ENCODE results near the gene TAF4.
"Not testable (repeated sequence)": the region's sequence is repeated elsewhere in the genome, so short reads cannot be mapped to it uniquely, and the experiment has no call there.

TAF4 gene

GRCh38 chr20:62087227-62087626 is 21.5 kb upstream of the TAF4 start:
- DNase-seq (ENCODE audit: low spot score in 2 of 2) (no peak), ATAC-seq (no peak)
- no peak overlapping the region for H3K27ac Mint-ChIP-seq
- peaks cover 4% of the 10 kb centered on the region for H3K36me3 Mint-ChIP-seq
- H3K4me1 Mint-ChIP-seq, result no peaks in the 10 kb centered on the region
- H3K4me3 Mint-ChIP-seq, result no peak overlapping the region
- H3K9me3 Mint-ChIP-seq, result no peaks in the 10 kb centered on the region

- Mint-ChIP-seq H3K9me3 (no peaks in the 10 kb centered on the region), H3K4me1 (no peaks in the 10 kb centered on the region), H3K36me3 (peaks cover under 1% of the 10 kb centered on the region), H3K4me3 (no peak overlapping the region), H3K27ac (no peak overlapping the region)
- DNase-seq (ENCODE audit: low spot score in 2 of 2), result no peak
- no peak for ATAC-seq
Observed at GRCh38 chr20:62085206-62085605, 19.5 kb upstream of the TAF4 start.

- not testable (repeated sequence) for H3K27ac Mint-ChIP-seq; H3K36me3 Mint-ChIP-seq; H3K9me3 Mint-ChIP-seq; H3K4me3 Mint-ChIP-seq; H3K4me1 Mint-ChIP-seq; DNase-seq (ENCODE audit: low spot score in 2 of 2); ATAC-seq
Observed at GRCh38 chr20:62084224-62084623, 18.5 kb upstream of the TAF4 start.

- Mint-ChIP-seq H3K9me3 (no peaks in the 10 kb centered on the region), H3K4me1 (no peaks in the 10 kb centered on the region), H3K27ac (no peak overlapping the region), H3K36me3 (no peaks in the 10 kb centered on the region), H3K4me3 (no peak overlapping the region)
- DNase-seq (ENCODE audit: low spot score in 2 of 2) (no peak), ATAC-seq (no peak)
Observed at GRCh38 chr20:62083312-62083711, 17.6 kb upstream of the TAF4 start.

GRCh38 chr20:62080249-62080990 is 14.7 kb upstream of the TAF4 start:
- Mint-ChIP-seq H3K4me3 (no peak overlapping the region), H3K36me3 (no peaks in the 10 kb centered on the region), H3K27ac (no peak overlapping the region), H3K9me3 (no peaks in the 10 kb centered on the region), H3K4me1 (no peaks in the 10 kb centered on the region)
- no peak for ATAC-seq
- DNase-seq (ENCODE audit: low spot score in 2 of 2), result no peak

GRCh38 chr20:62079166-62079565 is 13.5 kb upstream of the TAF4 start:
- DNase-seq (ENCODE audit: low spot score in 2 of 2) (no peak), ATAC-seq (no peak)
- Mint-ChIP-seq H3K36me3 (no peaks in the 10 kb centered on the region), H3K9me3 (peaks cover 5% of the 10 kb centered on the region), H3K27ac (no peak overlapping the region), H3K4me3 (no peak overlapping the region), H3K4me1 (no peaks in the 10 kb centered on the region)

DNA sequence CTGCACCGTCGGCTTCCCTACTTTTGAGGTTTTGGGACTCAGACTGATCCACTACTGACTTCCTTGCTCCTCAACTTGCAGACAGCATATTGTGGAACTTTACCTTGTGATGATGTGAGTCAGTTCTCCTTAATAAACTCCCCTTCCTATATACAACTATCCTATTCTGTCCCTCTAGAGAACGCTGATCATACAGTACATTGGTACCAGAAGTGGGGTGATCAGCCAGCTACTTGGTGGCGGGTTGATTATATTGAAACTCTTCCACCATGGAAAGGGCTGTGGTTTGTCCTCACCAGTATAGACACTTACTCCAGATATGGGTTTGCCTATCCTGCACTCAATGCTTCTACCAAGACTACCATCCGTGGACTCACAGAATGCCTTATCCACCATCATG is 7.6 kb upstream of the TAF4 start:
- H3K27ac Mint-ChIP-seq, result no peak overlapping the region
- H3K36me3 Mint-ChIP-seq, result no peaks in the 10 kb centered on the region
- no peaks in the 10 kb centered on the region for H3K4me1 Mint-ChIP-seq
- H3K9me3 Mint-ChIP-seq, result peaks cover 6% of the 10 kb centered on the region
- H3K4me3 Mint-ChIP-seq, result no peak overlapping the region
- DNase-seq (ENCODE audit: low spot score in 2 of 2) (no peak), ATAC-seq (no peak)

DNA sequence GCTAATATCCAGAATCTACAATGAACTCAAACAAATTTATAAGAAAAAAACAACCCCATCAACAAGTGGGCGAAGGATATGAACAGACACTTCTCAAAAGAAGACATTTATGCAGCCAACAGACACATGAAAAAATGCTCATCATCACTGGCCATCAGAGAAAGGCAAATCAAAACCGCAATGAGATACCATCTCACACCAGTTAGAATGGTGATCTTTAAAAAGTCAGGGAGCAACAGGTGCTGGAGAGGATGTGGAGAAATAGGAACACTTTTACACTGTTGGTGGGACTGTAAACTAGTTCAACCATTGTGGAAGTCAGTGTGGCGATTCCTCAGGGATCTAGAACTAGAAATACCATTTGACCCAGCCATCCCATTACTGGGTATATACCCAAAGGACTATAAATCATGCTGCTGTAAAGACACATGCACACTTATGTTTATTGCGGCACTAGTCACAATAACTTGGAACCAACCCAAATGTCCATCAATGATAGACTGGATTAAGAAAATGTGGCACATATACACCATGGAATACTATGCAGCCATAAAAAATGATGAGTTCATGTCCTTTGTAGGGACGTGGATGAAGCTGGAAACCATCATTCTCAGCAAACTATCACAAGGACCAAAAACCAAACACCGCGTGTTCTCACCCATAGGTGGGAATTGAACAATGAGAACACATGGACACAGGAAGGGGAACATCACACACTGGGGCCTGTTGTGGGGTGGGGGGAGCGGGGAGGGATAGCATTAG is 6.2 kb upstream of the TAF4 start:
- H3K9me3 Mint-ChIP-seq; H3K4me3 Mint-ChIP-seq; H3K36me3 Mint-ChIP-seq; DNase-seq (ENCODE audit: low spot score in 2 of 2); ATAC-seq; H3K27ac Mint-ChIP-seq: not testable (repeated sequence)
- H3K4me1 Mint-ChIP-seq, result peaks cover 12% of the 10 kb centered on the region

GRCh38 chr20:62069741-62070216 is 4.1 kb upstream of the TAF4 start:
- H3K36me3 Mint-ChIP-seq, result peaks cover 13% of the 10 kb centered on the region
- peaks cover 16% of the 10 kb centered on the region for H3K4me1 Mint-ChIP-seq
- ATAC-seq (no peak), DNase-seq (ENCODE audit: low spot score in 2 of 2) (no peak)
- H3K27ac Mint-ChIP-seq, result no peak overlapping the region
- H3K4me3 Mint-ChIP-seq, result no peak overlapping the region
- H3K9me3 Mint-ChIP-seq, result peaks cover 3% of the 10 kb centered on the region

- Mint-ChIP-seq H3K4me3 (no peak overlapping the region), H3K36me3 (peaks cover 16% of the 10 kb centered on the region), H3K4me1 (peaks cover 18% of the 10 kb centered on the region), H3K27ac (no peak overlapping the region), H3K9me3 (no peaks in the 10 kb centered on the region)
- ATAC-seq (no peak), DNase-seq (ENCODE audit: low spot score in 2 of 2) (no peak)
Observed at GRCh38 chr20:62068997-62069396, 3.3 kb upstream of the TAF4 start.

GRCh38 chr20:62067547-62068260 is 2.0 kb upstream of the TAF4 start:
- Mint-ChIP-seq H3K9me3 (no peaks in the 10 kb centered on the region), H3K27ac (no peak overlapping the region), H3K36me3 (peaks cover 25% of the 10 kb centered on the region), H3K4me3 (peak overlapping the region; percentile 76), H3K4me1 (peaks cover 31% of the 10 kb centered on the region)
- ATAC-seq (no peak), DNase-seq (ENCODE audit: low spot score in 2 of 2) (no peak)

GRCh38 chr20:62066983-62067433 is 1.3 kb upstream of the TAF4 start:
- H3K4me1 Mint-ChIP-seq, result peaks cover 37% of the 10 kb centered on the region
- peak overlapping the region; percentile 76 for H3K4me3 Mint-ChIP-seq
- H3K36me3 Mint-ChIP-seq, result peaks cover 28% of the 10 kb centered on the region
- no peaks in the 10 kb centered on the region for H3K9me3 Mint-ChIP-seq
- no peak for DNase-seq (ENCODE audit: low spot score in 2 of 2)
- ATAC-seq, result no peak
- peak overlapping the region; percentile 90 for H3K27ac Mint-ChIP-seq

- DNase-seq (ENCODE audit: low spot score in 2 of 2), result peak; percentile 39 to 78
- peak overlapping the region; percentile 76 for H3K4me3 Mint-ChIP-seq
Observed at GRCh38 chr20:62066339-62066982, 780 bp upstream of the TAF4 start.

DNA sequence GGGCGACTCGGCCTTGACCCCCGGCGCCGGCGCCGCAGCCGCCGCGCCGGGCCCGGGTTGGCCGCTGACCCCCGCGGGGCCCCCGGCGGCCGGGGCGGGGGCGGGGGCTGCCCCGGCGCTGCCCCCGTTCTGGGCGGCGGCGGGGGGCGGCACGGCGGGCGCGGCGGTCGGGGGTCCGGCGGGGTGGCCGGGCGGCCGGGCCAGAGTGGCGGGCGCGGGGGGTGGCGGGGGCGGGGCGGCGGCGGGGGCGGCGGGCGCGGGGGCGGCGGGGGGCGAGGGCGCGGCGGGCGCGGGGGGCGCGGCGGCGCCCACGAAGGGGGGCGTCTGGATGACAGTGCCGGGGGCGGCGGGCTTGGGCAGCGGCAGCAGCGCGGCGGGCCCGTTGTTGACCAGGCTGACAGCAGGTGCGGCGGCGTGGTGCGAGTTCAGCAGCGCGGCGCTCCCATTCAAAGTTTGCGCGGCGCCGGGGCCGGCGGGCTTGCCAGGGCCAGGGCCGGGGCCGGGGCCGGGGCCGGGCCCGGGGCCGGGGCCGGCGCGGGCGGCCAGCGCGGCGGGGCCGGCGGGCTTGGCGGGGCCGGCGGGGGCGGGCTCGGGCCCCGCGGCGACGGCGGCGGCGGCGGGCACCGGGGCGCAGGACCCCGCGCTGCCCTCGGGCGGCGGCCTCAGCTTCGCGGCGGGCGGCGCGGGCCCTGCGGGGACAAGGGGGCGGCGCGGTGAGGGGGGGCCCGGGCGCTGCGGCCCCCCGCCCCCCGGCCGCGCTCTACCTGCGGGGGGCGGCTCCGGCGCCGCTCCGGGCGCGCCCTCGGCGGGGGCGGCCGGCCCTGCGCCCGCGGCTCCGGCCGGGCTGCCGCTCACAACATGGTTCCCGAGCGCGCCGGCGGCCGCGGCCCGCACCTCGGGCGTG is 659 bp downstream of the TAF4 start:
- ATAC-seq (peak; percentile 33), DNase-seq (ENCODE audit: low spot score in 2 of 2) (no peak)
- H3K4me3 Mint-ChIP-seq, result peak overlapping the region; percentile 58

More at GRCh38 chr20:62066339-62066982, 780 bp upstream of the TAF4 start:
- Mint-ChIP-seq H3K36me3 (peaks cover 28% of the 10 kb centered on the region), H3K9me3 (no peaks in the 10 kb centered on the region), H3K27ac (peak overlapping the region; percentile 90), H3K4me1 (peaks cover 43% of the 10 kb centered on the region)
- ATAC-seq, result peak; percentile 60

More for the DNA sequence above, 659 bp downstream of the TAF4 start:
- Mint-ChIP-seq H3K4me1 (peaks cover 56% of the 10 kb centered on the region), H3K27ac (peak overlapping the region; percentile 68), H3K9me3 (no peaks in the 10 kb centered on the region), H3K36me3 (peaks cover 36% of the 10 kb centered on the region)
